Activated T-helper 2 cell treated with anti-CD3 and anti-CD28 coated beads, Interferon-gamma antibody, Interleukin-2, Interleukin-4, amounts not matched to agents 10 μg/mL and 5 μg/mL and 100 μg/mL, durations not matched to agents 14 hours and 24 hours and 36 hours (primary cell): Measurements from ENCODE around the gene PALLD. TPM values are rescaled to one million over a fixed set of nuclear protein-coding genes. Genes with fewer than 3 reads are reported as not detected.
A peak's percentile ranks its signal among the peaks of the same experiment; 100 is the strongest.

Source experiments
- DNase-seq: peaks from one replicate; pipeline ENCODE4 v3.0.0; 2021; ENCODE audit warnings: low spot score
- H3K27ac Mint-ChIP-seq: one replicate; pipeline ENCODE4 v1.8.0; 2021; ENCODE audit warnings: mixed read lengths
- H3K27me3 Mint-ChIP-seq: one replicate; pipeline ENCODE4 v1.8.0; 2021; ENCODE audit warnings: low read depth, mixed read lengths
- H3K36me3 Mint-ChIP-seq: one replicate; pipeline ENCODE4 v1.8.0; 2021; ENCODE audit warnings: low read depth, mixed read lengths
- H3K4me1 Mint-ChIP-seq: one replicate; pipeline ENCODE4 v1.8.0; 2021; ENCODE audit warnings: low read depth, mixed read lengths
- H3K4me3 Mint-ChIP-seq: one replicate; pipeline ENCODE4 v1.8.0; 2021; ENCODE audit warnings: low read depth, mild to moderate bottlenecking, moderate library complexity, mixed read lengths
- H3K9me3 Mint-ChIP-seq: one replicate; pipeline ENCODE4 v1.8.0; 2021; ENCODE audit warnings: mixed read lengths
- intact Hi-C: fragments of 100-400 bp; cut with micrococcal nuclease; formaldehyde crosslinking; loops from one replicate; pipeline ENCODE4 v1.15.1; 2023
- total RNA-seq: library from RNA; stranded (reverse); gene quantifications from 2 replicates; pipeline ENCODE4 v1.2.3, GENCODE V29; 2022

Gene PALLD
- total RNA-seq, 1 donor from 2014 or later = 19.8 TPM

GRCh38 chr4:168866635-168867034 is 369.8 kb downstream of the PALLD start:
- intact Hi-C loops = loop anchor here (10.0 kb wide), 2 partner anchors 352 to 748 kb away; partner anchors contain the start of gene NEK1
- DNase-seq = no peak
- H3K9me3 Mint-ChIP-seq = peaks cover 12% of the 10 kb centered on the region
- peaks cover 70% of the 10 kb centered on the region for H3K4me1 Mint-ChIP-seq
- no peak overlapping the region for H3K4me3 Mint-ChIP-seq
- no peak overlapping the region for H3K27ac Mint-ChIP-seq
- H3K36me3 Mint-ChIP-seq = peaks cover 24% of the 10 kb centered on the region
- H3K27me3 Mint-ChIP-seq = peaks cover 1% of the 10 kb centered on the region

DNA sequence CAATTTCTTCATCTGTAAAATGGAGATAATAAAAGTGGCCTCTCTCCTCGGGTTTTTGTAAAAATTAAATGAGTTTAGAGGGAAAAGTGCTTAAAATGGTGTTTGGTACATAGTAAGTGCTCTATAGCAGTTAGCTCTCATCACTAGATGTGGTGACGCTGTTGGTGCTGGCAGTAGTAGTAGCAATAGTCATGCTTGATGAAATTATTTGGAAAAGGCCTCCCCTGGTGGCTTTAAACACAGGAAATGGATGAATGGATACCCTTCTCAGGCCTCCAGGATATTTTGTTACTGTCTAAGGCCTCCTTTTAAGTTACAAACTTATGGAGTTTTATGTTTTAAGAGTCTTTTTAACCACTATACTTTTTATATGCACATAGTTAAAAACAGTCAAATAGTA is 370.3 kb downstream of the PALLD start:
- Mint-ChIP-seq H3K4me1 (peaks cover 75% of the 10 kb centered on the region), H3K27ac (no peak overlapping the region), H3K27me3 (peaks cover 4% of the 10 kb centered on the region), H3K4me3 (no peak overlapping the region), H3K36me3 (peaks cover 27% of the 10 kb centered on the region), H3K9me3 (peaks cover 12% of the 10 kb centered on the region)
- DNase-seq = no peak
- intact Hi-C loops = loop anchor here (10.0 kb wide), 2 partner anchors 352 to 748 kb away; partner anchors contain the start of gene NEK1

- intact Hi-C loops = loop anchor here (1.0 to 10.0 kb wide), 3 partner anchors 11 to 747 kb away; partner anchors contain the start of gene NEK1
- peaks cover 6% of the 10 kb centered on the region for H3K27me3 Mint-ChIP-seq
- peak overlapping the region; percentile 40 for H3K27ac Mint-ChIP-seq
- no peak for DNase-seq
- H3K36me3 Mint-ChIP-seq = peaks cover 17% of the 10 kb centered on the region
- H3K4me3 Mint-ChIP-seq = no peak overlapping the region
- H3K4me1 Mint-ChIP-seq = peaks cover 67% of the 10 kb centered on the region
- H3K9me3 Mint-ChIP-seq = peaks cover 3% of the 10 kb centered on the region
These were observed 371.4 kb downstream of the PALLD start for GRCh38 chr4:168868044-168868781.

GRCh38 chr4:168868802-168869201 is 371.9 kb downstream of the PALLD start:
- Mint-ChIP-seq H3K4me1 (peaks cover 64% of the 10 kb centered on the region), H3K4me3 (no peak overlapping the region), H3K27ac (peak overlapping the region; percentile 40), H3K36me3 (peaks cover 13% of the 10 kb centered on the region), H3K9me3 (no peaks in the 10 kb centered on the region), H3K27me3 (peaks cover 8% of the 10 kb centered on the region)
- no peak for DNase-seq
- intact Hi-C loops = loop anchor here (1.0 to 10.0 kb wide), 3 partner anchors 10 to 746 kb away; partner anchors contain the start of gene NEK1

DNA sequence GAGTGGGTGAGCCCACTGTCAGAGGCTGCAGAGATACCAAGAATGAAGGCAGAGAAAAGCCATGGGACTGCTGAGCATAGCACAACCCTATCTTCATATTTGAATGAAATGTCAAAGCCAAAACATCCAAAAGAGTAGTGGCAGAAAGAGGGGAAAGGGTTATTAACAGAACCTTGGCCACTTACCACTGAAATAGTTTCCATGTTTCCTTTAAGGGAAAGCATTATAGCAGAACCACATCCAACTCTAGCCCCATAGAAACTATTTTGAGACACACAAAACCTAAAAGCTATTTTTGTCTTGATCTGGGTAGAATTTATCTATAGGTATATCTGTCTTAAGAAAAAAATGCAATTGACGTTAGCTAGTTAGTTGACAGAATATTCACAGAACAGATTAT is 373.2 kb downstream of the PALLD start:
- Mint-ChIP-seq H3K9me3 (no peaks in the 10 kb centered on the region), H3K4me3 (no peak overlapping the region), H3K4me1 (peaks cover 61% of the 10 kb centered on the region), H3K36me3 (peaks cover 15% of the 10 kb centered on the region), H3K27me3 (peaks cover 13% of the 10 kb centered on the region), H3K27ac (no peak overlapping the region)
- DNase-seq = no peak
- intact Hi-C loops = no loop called here

DNA sequence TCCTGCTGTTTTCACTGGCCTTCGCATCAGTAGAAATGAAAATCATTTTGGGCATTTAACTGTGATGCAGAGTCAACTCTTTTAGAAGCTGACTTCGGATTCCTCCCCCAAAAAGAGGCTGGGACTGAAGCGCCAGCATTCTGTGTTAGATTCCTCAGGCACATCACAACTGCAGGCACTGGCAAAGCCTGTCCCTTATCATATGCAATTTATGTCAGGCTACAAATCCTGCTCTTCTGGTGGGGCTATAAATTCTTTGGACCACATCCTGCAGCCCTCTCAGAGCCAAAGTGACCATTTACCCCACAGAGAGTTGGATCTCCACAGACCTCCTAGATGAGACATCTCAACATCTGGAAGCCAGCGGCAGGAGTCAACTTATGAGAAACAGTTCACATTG is 374.8 kb downstream of the PALLD start:
- Mint-ChIP-seq H3K36me3 (peaks cover 15% of the 10 kb centered on the region), H3K27ac (no peak overlapping the region), H3K9me3 (no peaks in the 10 kb centered on the region), H3K27me3 (peaks cover 27% of the 10 kb centered on the region), H3K4me1 (peaks cover 56% of the 10 kb centered on the region), H3K4me3 (no peak overlapping the region)
- no peak for DNase-seq
- intact Hi-C loops = no loop called here

GRCh38 chr4:168874083-168874482 is 377.2 kb downstream of the PALLD start:
- H3K4me3 Mint-ChIP-seq = no peak overlapping the region
- peak overlapping the region; percentile 15 for H3K27ac Mint-ChIP-seq
- peaks cover 21% of the 10 kb centered on the region for H3K36me3 Mint-ChIP-seq
- no peak for DNase-seq
- intact Hi-C loops = loop anchor here (1.0 kb wide), 1 partner anchor 10 kb away; no protein-coding TSS in a partner anchor
- peaks cover 42% of the 10 kb centered on the region for H3K27me3 Mint-ChIP-seq
- peaks cover 44% of the 10 kb centered on the region for H3K4me1 Mint-ChIP-seq
- no peaks in the 10 kb centered on the region for H3K9me3 Mint-ChIP-seq

DNA sequence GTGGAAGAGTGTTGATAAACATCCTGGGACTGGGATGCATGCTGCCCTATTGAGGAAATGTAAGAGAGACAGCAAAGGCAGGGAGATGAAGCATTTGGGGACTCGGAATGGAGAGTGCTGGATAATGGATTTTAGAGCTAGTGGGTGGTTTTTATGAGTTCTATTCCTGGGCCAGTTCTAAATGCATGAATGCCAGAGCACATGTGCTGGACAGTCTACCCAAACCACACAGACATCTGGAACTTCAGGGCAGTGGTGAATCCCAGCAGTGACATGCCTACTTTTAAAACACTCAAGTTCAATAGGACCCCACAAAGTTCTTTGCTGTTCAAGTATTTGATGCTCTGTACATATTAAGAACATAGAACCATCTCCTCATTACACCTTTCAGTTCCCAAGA is 379.3 kb downstream of the PALLD start:
- H3K27me3 Mint-ChIP-seq = peaks cover 46% of the 10 kb centered on the region

DNA sequence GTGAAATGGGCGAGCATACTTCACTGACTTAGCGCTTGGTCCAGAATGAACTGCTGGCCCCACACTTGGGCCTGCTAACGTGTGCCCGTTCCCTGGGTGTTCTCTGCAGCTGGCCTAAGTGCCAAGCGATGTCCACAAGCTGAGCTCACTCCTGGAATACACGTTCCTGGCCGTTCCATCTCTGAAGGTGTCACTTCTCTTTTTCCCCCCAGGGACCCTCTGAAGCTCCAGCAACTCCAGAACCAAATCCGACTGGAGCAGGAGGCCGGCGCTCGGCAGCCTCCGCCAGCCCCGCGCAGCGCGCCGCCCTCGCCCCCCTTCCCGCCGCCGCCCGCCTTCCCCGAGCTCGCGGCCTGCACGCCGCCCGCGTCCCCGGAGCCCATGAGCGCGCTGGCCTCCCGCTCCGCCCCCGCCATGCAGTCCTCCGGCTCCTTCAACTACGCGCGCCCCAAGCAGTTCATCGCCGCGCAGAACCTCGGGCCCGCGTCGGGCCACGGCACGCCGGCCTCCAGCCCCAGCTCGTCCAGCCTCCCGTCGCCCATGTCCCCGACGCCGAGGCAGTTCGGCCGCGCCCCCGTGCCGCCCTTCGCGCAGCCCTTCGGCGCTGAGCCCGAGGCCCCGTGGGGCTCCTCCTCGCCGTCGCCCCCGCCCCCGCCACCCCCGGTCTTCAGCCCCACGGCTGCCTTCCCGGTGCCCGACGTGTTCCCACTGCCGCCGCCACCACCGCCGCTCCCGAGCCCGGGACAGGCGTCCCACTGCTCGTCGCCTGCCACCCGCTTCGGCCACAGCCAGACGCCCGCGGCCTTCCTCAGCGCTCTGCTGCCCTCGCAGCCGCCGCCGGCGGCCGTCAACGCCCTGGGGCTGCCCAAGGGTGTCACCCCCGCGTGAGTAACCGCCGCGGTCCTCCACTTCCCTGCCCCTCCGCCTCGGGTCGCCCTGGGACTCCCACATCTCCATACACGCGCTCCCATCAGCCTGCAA is 380.9 kb downstream of the PALLD start:
- DNase-seq = no peak
- Mint-ChIP-seq H3K4me3 (peak overlapping the region; percentile 78), H3K9me3 (no peaks in the 10 kb centered on the region), H3K27me3 (peaks cover 40% of the 10 kb centered on the region), H3K36me3 (peaks cover 19% of the 10 kb centered on the region), H3K4me1 (peaks cover 35% of the 10 kb centered on the region), H3K27ac (peak overlapping the region; percentile 69)
- intact Hi-C loops = loop anchor here (2.0 kb wide), 1 partner anchor 45 kb away; no protein-coding TSS in a partner anchor

More for the DNA sequence above, 379.3 kb downstream of the PALLD start:
- no peak overlapping the region for H3K27ac Mint-ChIP-seq
- peaks cover 20% of the 10 kb centered on the region for H3K36me3 Mint-ChIP-seq
- H3K4me1 Mint-ChIP-seq = peaks cover 40% of the 10 kb centered on the region
- intact Hi-C loops = loop anchor here (2.0 kb wide), 1 partner anchor 43 kb away; no protein-coding TSS in a partner anchor
- no peak for DNase-seq
- H3K4me3 Mint-ChIP-seq = no peak overlapping the region
- H3K9me3 Mint-ChIP-seq = no peaks in the 10 kb centered on the region

DNA sequence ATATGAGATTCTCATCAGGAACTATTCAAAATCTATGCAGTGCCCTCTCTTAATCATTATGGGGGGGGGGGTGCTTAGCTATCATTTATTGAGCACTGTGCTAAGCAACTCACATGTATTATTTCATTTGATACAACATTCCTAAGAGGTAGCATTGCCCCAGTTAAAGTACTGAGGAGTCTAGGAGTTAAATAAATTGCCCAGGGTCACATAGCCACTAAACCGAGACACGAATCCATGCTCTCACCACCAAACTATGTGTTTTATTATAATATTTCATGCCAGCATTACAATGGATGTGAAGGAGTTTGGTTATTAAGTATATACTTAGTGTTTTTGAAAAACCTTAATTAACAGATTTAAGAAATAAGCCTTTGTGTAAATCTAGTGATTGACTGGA is 381.8 kb downstream of the PALLD start:
- H3K4me3 Mint-ChIP-seq = peak overlapping the region; percentile 78
- intact Hi-C loops = loop anchor here (1.0 kb wide), 1 partner anchor 10 kb away; no protein-coding TSS in a partner anchor

GRCh38 chr4:168879188-168879587 is 382.3 kb downstream of the PALLD start:
- Mint-ChIP-seq H3K4me1 (peaks cover 30% of the 10 kb centered on the region), H3K36me3 (peaks cover 21% of the 10 kb centered on the region), H3K4me3 (peak overlapping the region; percentile 23), H3K27me3 (peaks cover 35% of the 10 kb centered on the region), H3K9me3 (no peaks in the 10 kb centered on the region), H3K27ac (no peak overlapping the region)
- intact Hi-C loops = loop anchor here (1.0 kb wide), 1 partner anchor 11 kb away; no protein-coding TSS in a partner anchor
- DNase-seq = no peak

More for the DNA sequence above, 381.8 kb downstream of the PALLD start:
- Mint-ChIP-seq H3K27ac (peak overlapping the region; percentile 69), H3K27me3 (peaks cover 39% of the 10 kb centered on the region), H3K36me3 (peaks cover 19% of the 10 kb centered on the region), H3K4me1 (peaks cover 33% of the 10 kb centered on the region), H3K9me3 (no peaks in the 10 kb centered on the region)
- no peak for DNase-seq

DNA sequence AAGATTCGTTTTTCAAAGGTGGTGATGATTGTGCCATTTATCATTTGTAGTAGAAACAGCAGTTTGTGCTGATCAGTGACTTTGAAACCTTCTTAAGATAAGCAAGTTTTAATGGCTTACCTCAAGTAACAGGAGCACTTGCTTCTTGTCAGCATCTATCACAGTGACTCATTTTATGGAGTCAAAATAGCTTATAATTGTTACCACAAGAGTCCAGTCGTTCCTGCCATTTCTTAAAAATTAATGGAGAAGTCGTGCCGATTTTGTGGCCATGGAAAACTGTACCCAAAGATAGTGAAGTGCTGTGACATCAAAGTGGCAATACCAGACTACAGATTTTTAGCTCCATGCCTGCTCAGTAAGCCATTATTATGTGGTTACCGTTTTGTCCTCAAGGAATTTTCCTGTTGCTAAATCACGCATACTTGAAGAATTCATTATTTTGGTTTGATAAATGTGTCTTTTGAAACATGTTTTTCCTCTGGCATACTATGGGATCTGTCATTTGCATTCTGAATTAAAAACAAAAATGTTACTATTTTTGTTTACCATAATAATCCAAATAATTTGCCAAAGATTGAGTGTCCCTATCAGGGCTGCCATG is 383.3 kb downstream of the PALLD start:
- peaks cover 31% of the 10 kb centered on the region for H3K27me3 Mint-ChIP-seq
- H3K4me3 Mint-ChIP-seq = no peak overlapping the region
- no peak overlapping the region for H3K27ac Mint-ChIP-seq
- DNase-seq = no peak
- peaks cover 20% of the 10 kb centered on the region for H3K36me3 Mint-ChIP-seq
- H3K4me1 Mint-ChIP-seq = peaks cover 26% of the 10 kb centered on the region
- intact Hi-C loops = no loop called here
- H3K9me3 Mint-ChIP-seq = no peaks in the 10 kb centered on the region
